B cell (primary cell): ENCODE measurements around the gene NEUROG2. TPM values are rescaled to one million over a fixed set of nuclear protein-coding genes. Genes with fewer than 3 reads are reported as not detected.

Experiments used
- ATAC-seq: fragments of 200-7000 bp; cut with Tn5 transposase; one replicate; pipeline ENCODE4 v1.10.0; 2021; ENCODE audit warnings: low read depth, mild to moderate bottlenecking, moderate number of reproducible peaks, moderate library complexity
- CTCF ChIA-PET: fragments of 350-600 bp; sonication (Branson Sonifier 250); formaldehyde crosslinking; loops from one replicate; lab custom pipeline; 2021; ENCODE audit warnings: antibody characterized with exemption, inconsistent platforms; lab: Charles Lee
- POLR2A ChIA-PET: fragments of 350-600 bp; sonication (Branson Sonifier 250); formaldehyde crosslinking; loops from one replicate; lab custom pipeline; 2021; ENCODE audit warnings: antibody characterized with exemption; lab: Charles Lee
- DNase-seq: peaks from one replicate; pipeline ENCODE4 v3.0.0; 2013
- H2AFZ ChIP-seq: 2 replicates; pipeline ENCODE4 v1.6.1; 2012; ENCODE audit warnings: mild to moderate bottlenecking, low read depth, low read length; ENCODE audit not compliant: insufficient read depth, poor library complexity, severe bottlenecking
- H3K27ac ChIP-seq, 2 donors: 1 replicate in 1 of 2; 2 replicates in 1 of 2; pipeline ENCODE4 v1.5.1; 2012 to 2013; ENCODE audit warnings: low read length in 2 of 2, mild to moderate bottlenecking in 2 of 2, moderate library complexity in 1 of 2
- H3K27me3 ChIP-seq, 4 experiments: fragments of 200-600 bp in 1 of 4; sonication (generic) in 1 of 4; replicated peaks in 1 of 4; 1 replicate in 2 of 4; 2 replicates in 2 of 4; pipeline versions ENCODE4 v1.6.1 to v1.7.0; 2013 to 2016; ENCODE audit warnings: low read length in 3 of 4, mild to moderate bottlenecking in 2 of 4, mixed read lengths in 1 of 4, moderate library complexity in 1 of 4; ENCODE audit not compliant: insufficient read depth in 4 of 4, control insufficient read depth in 3 of 4; ENCODE audit errors: control extremely low read depth in 1 of 4
- H3K36me3 ChIP-seq, 2 experiments: replicated peaks in 1 of 2; 1 replicate in 1 of 2; 2 replicates in 1 of 2; pipeline versions ENCODE4 v1.6.1 to v1.7.1; 2013; ENCODE audit warnings: low read length in 1 of 2; ENCODE audit not compliant: insufficient read depth in 2 of 2, control insufficient read depth in 1 of 2; ENCODE audit errors: control extremely low read depth in 1 of 2, extremely low read depth in 1 of 2
- H3K4me1 ChIP-seq, 2 donors: fragments of 200-600 bp in 1 of 2; sonication (generic) in 1 of 2; 1 replicate in 1 of 2; 2 replicates in 1 of 2; pipeline versions ENCODE4 v1.5.1 to v1.6.1; 2013 to 2017; ENCODE audit warnings: low read length in 2 of 2; ENCODE audit not compliant: control insufficient read depth in 2 of 2, insufficient read depth in 2 of 2
- H3K4me2 ChIP-seq: replicated peaks from 2 replicates; pipeline ENCODE3; 2012; ENCODE audit warnings: mild to moderate bottlenecking, low read depth, low read length; ENCODE audit not compliant: poor library complexity, severe bottlenecking
- H3K4me3 ChIP-seq, 5 experiments: fragments of 200-600 bp in 1 of 5; sonication (generic) in 1 of 5; 1 replicate in 3 of 5; 2 replicates in 2 of 5; pipeline versions ENCODE4 v1.5.1 to v1.7.0; 2011 to 2016; ENCODE audit warnings: low read length in 4 of 5, mild to moderate bottlenecking in 4 of 5, low read depth in 2 of 5, control low read depth in 1 of 5, moderate library complexity in 1 of 5; ENCODE audit not compliant: insufficient read depth in 1 of 5; ENCODE audit errors: control extremely low read depth in 1 of 5, extremely low read depth in 1 of 5
- H3K79me2 ChIP-seq: fragments of 200-600 bp; sonication (generic); one replicate; pipeline ENCODE4 v1.6.0; 2016; ENCODE audit warnings: low read length; ENCODE audit not compliant: control insufficient read depth, insufficient read depth
- H3K9ac ChIP-seq: fragments of 200-600 bp; sonication (generic); 2 replicates; pipeline ENCODE4 v1.6.1; 2017; ENCODE audit warnings: mild to moderate bottlenecking, low read length, moderate library complexity
- H3K9me3 ChIP-seq, 3 donors: one replicate each; pipeline versions ENCODE4 v1.6.1 to v1.7.1; 2013; ENCODE audit warnings: low read length in 2 of 3; ENCODE audit not compliant: control insufficient read depth in 2 of 3, insufficient read depth in 1 of 3; ENCODE audit errors: control extremely low read depth in 1 of 3
- H4K20me1 ChIP-seq: 2 replicates; pipeline ENCODE4 v1.6.0; 2012; ENCODE audit warnings: mild to moderate bottlenecking, low read length; ENCODE audit not compliant: insufficient read depth, control insufficient read depth, poor library complexity, severe bottlenecking
- H3K27ac Mint-ChIP-seq: one replicate; pipeline ENCODE4 v1.8.0; 2021; ENCODE audit warnings: mixed read lengths
- H3K27me3 Mint-ChIP-seq: one replicate; pipeline ENCODE4 v1.8.0; 2021; ENCODE audit warnings: mixed read lengths
- H3K4me1 Mint-ChIP-seq: one replicate; pipeline ENCODE4 v1.8.0; 2021; ENCODE audit warnings: mixed read lengths
- H3K4me3 Mint-ChIP-seq: one replicate; pipeline ENCODE4 v1.8.0; 2021; ENCODE audit warnings: mixed read lengths
- H3K9me3 Mint-ChIP-seq: one replicate; pipeline ENCODE4 v1.8.0; 2022; ENCODE audit warnings: mixed read lengths; ENCODE audit not compliant: insufficient read depth
- CTCF ChIP-seq: fragments of 200-600 bp; IDR thresholded peaks from one replicate; pipeline ENCODE4 v1.8.0; 2022; ENCODE audit warnings: antibody characterized with exemption, mild to moderate bottlenecking
- EZH2 ChIP-seq: IDR thresholded peaks from 2 replicates; pipeline ENCODE4 v1.6.1; 2012; ENCODE audit warnings: borderline replicate concordance, low read depth, mild to moderate bottlenecking, moderate library complexity, low read length; ENCODE audit not compliant: insufficient read depth, poor library complexity, severe bottlenecking
- WGBS: methylation state at CpG from one replicate; pipeline ENCODE4 v1.1.5; 2013; ENCODE audit warnings: missing lambda C conversion rate; ENCODE audit not compliant: insufficient coverage; 5-methylcytosine and 5-hydroxymethylcytosine counted together
- intact Hi-C: fragments of 100-400 bp; cut with micrococcal nuclease; formaldehyde crosslinking; loops from one replicate; pipeline ENCODE4 v1.10.0; 2022
- polyA plus RNA-seq: library from polyadenylated mRNA; depleted of rRNA; stranded (reverse); fragments of >200 nt; gene quantifications from 2 replicates; pipeline ENCODE4 v1.2.3, GENCODE V29; 2012
- total RNA-seq, 2 donors: library from RNA; stranded (reverse); fragments of 120-200 nt in 1 of 2; gene quantifications; 1 replicate in 1 of 2; 2 replicates in 1 of 2; pipeline versions ENCODE4 v1.2.3 to v1.2.4, GENCODE V29; 2013 to 2022

NEUROG2 gene
- total and polyA plus RNA-seq, 2 donors (not counting 1 experiment from before 2014, with no cell fraction given), result not detected

- 7% methylated on average over 24 of the region's 34 CpGs for WGBS
- ChIA-PET POLR2A (interaction anchor here (0.7 to 1.4 kb wide), 2 partner anchors 10 to 12 kb away, joined by 4 to 8 read pairs; no protein-coding TSS in a partner anchor), CTCF (interaction anchor here (0.8 to 1.6 kb wide), 4 partner anchors 10 to 182 kb away, joined by 3 to 5 read pairs (median 4); no protein-coding TSS in a partner anchor)
- Histone ChIP-seq H3K9ac (peak overlapping the region; percentile 48), H3K27ac (no peak overlapping the region), H3K36me3 (no peaks in the 10 kb centered on the region), H3K27me3 (peaks cover 4 to 78% (median 73%) of the 10 kb centered on the region in 4 experiments), H2AFZ (peak overlapping the region; percentile 24), H3K4me2 (peak overlapping the region; percentile 67), H3K79me2 (no peaks in the 10 kb centered on the region), H3K4me1 (peaks cover 42 to 58% of the 10 kb centered on the region in 2 donors), H3K4me3 (peak overlapping the region in 3 of 5 experiments; percentile 4 to 57 (median 29)), H4K20me1 (no peaks in the 10 kb centered on the region), H3K9me3 (peaks cover 0 to 29% (median 6%) of the 10 kb centered on the region in 3 donors)
- peaks cover 84% of the 10 kb centered on the region for H3K27me3 Mint-ChIP-seq
- peaks cover 45% of the 10 kb centered on the region for H3K4me1 Mint-ChIP-seq
- TF ChIP-seq CTCF (no peak), EZH2 (peak; percentile 81)
- ATAC-seq (no peak), DNase-seq (peak; percentile 48)
- intact Hi-C loops, result loop anchor here (2.0 to 10.0 kb wide), 3 partner anchors 14 to 1896 kb away; no protein-coding TSS in a partner anchor
- peaks cover 5% of the 10 kb centered on the region for H3K9me3 Mint-ChIP-seq
- peak overlapping the region; percentile 65 for H3K4me3 Mint-ChIP-seq
- no peak overlapping the region for H3K27ac Mint-ChIP-seq
Observed at GRCh38 chr4:112510291-112511092, 5.5 kb downstream of the NEUROG2 start.
